ENCODE results near the gene CD2AP. TPM values are rescaled to one million over a fixed set of nuclear protein-coding genes. Genes with fewer than 3 reads are reported as not detected.

The CD2AP gene
- total and polyA plus RNA-seq, 2 of the 8 experiments (the other 6 are each of a cell fraction or from before 2014, with no cell fraction given) = 8.6 to 75.6 TPM

- FAIRE-seq = peak; percentile 39
- H3K79me2 ChIP-seq (ENCODE audit: control insufficient read depth in 1 of 2, insufficient read depth in 2 of 2, low read length in 2 of 2) = no peaks in the 10 kb centered on the region
- TF ChIP-seq POLR2A (IDR thresholded peaks at IDR 0.05; ENCODE audit: control extremely low read depth in 1 of 2, low read depth in 2 of 2, low read length in 2 of 2) (no peak), SIRT6 (IDR thresholded peaks at IDR 0.05; ENCODE audit: low read length) (no peak), CTBP2 (IDR thresholded peaks at IDR 0.05; ENCODE audit: borderline replicate concordance, insufficient read depth, insufficient read length, low read length) (no peak), MAX (IDR thresholded peaks at IDR 0.05) (no peak)
Measured at GRCh38 chr6:47669684-47670513, 192.3 kb downstream of the CD2AP start.

More at GRCh38 chr6:47669684-47670513, 192.3 kb downstream of the CD2AP start:
- Histone ChIP-seq H3K4me3 (ENCODE audit: extremely low read depth in 1 of 4, insufficient read depth in 2 of 4, low read depth in 3 of 4, low read length in 4 of 4) (no peak overlapping the region), H3K23me2 (ENCODE audit: low read depth, low read length) (no peaks in the 10 kb centered on the region; the same call in 1 of the 2 replicates), H3K4me2 (ENCODE audit: insufficient read depth in 1 of 2, low read depth in 2 of 2, low read length in 2 of 2) (no peak overlapping the region), H2BK120ac (replicated peaks; ENCODE audit: low read depth, low read length) (no peak overlapping the region), H2AK5ac (ENCODE audit: low read depth, low read length) (no peak overlapping the region), H3K9ac (replicated peaks in 1 of 4; ENCODE audit: extremely low read depth in 1 of 4, low read depth in 3 of 4, low read length in 3 of 4) (no peak overlapping the region), H3K36me3 (ENCODE audit: control insufficient read depth in 2 of 4, insufficient read depth in 4 of 4, low read length in 3 of 4) (no peaks in the 10 kb centered on the region), H2BK15ac (ENCODE audit: low read length) (no peak overlapping the region), H3K4me1 (replicated peaks in 1 of 4; ENCODE audit: control insufficient read depth in 3 of 4, insufficient read depth in 4 of 4, low read length in 3 of 4) (peaks cover 0 to 9% (median 3%) of the 10 kb centered on the region in 4 experiments; a peak in 5 of 7 replicates), H3K23ac (ENCODE audit: insufficient read length) (no peak overlapping the region), H2AFZ (ENCODE audit: low read length) (no peak overlapping the region), H2BK5ac (ENCODE audit: low read depth, low read length) (no peak overlapping the region), H3K79me1 (ENCODE audit: low read depth, low read length) (no peaks in the 10 kb centered on the region), H3K56ac (replicated peaks; ENCODE audit: insufficient read length, low read depth, low read length) (no peak overlapping the region), H2BK12ac (ENCODE audit: low read depth, low read length) (no peak overlapping the region), H4K8ac (ENCODE audit: extremely low read depth, insufficient read depth, low read length) (no peak overlapping the region), H3K27me3 (replicated peaks in 1 of 4; ENCODE audit: control insufficient read depth in 3 of 4, extremely low read depth in 1 of 4, insufficient read depth in 3 of 4, low read length in 3 of 4) (no peaks in the 10 kb centered on the region), H3K4ac (replicated peaks; ENCODE audit: insufficient read length, low read depth, low read length) (no peak overlapping the region), H4K20me1 (replicated peaks in 1 of 2; ENCODE audit: control insufficient read depth in 1 of 2, insufficient read depth in 2 of 2, low read length in 2 of 2) (no peaks in the 10 kb centered on the region), H3K14ac (ENCODE audit: insufficient read length) (no peak overlapping the region), H4K91ac (replicated peaks; ENCODE audit: insufficient read length, low read length) (no peak overlapping the region), H3K27ac (ENCODE audit: low read depth, low read length) (no peak overlapping the region), H4K5ac (ENCODE audit: insufficient read length, low read depth, low read length) (no peak overlapping the region), H3K18ac (ENCODE audit: extremely low read depth, low read length) (no peak overlapping the region), H3K9me3 (ENCODE audit: insufficient read depth in 2 of 2, low read depth in 1 of 2, low read length in 1 of 2) (no peaks in the 10 kb centered on the region), H2BK20ac (ENCODE audit: low read length) (no peak overlapping the region)
- POLR2A ChIA-PET (ENCODE audit: partially characterized antibody) = no interaction called here
- no peak for DNase-seq (ENCODE audit: low read depth in 1 of 2, low spot score in 2 of 2)
- WGBS, 2 experiments (ENCODE audit: extremely low coverage in 1 of 2, insufficient coverage in 1 of 2, insufficient read length in 1 of 2, insufficient replicate concordance in 2 of 2, low coverage in 1 of 2, low lambda C conversion rate in 2 of 2, missing lambda C conversion rate in 1 of 2) = 63% methylated on average over 6 of the region's 6 CpGs; no CpG with 5 or more reads in 1 of the 2 experiments
- CTCF ChIA-PET (ENCODE audit: partially characterized antibody) = interaction anchor here (0.6 to 1.3 kb wide), 3 partner anchors 47 to 110 kb away, joined by 3 read pairs; no protein-coding TSS in a partner anchor
